HG02852 (cell line): ENCODE results near the gene PEMT.
"Not testable (repeated sequence)": the region's sequence is repeated elsewhere in the genome, so short reads cannot be mapped to it uniquely, and the experiment has no call there.

Experiments
- ATAC-seq: cut with Tn5 transposase; IDR thresholded peaks from one replicate; pipeline ENCODE4 v1.9.1; 2021; ENCODE audit warnings: mild to moderate bottlenecking, moderate library complexity; ENCODE audit not compliant: unreplicated experiment

The PEMT gene

DNA sequence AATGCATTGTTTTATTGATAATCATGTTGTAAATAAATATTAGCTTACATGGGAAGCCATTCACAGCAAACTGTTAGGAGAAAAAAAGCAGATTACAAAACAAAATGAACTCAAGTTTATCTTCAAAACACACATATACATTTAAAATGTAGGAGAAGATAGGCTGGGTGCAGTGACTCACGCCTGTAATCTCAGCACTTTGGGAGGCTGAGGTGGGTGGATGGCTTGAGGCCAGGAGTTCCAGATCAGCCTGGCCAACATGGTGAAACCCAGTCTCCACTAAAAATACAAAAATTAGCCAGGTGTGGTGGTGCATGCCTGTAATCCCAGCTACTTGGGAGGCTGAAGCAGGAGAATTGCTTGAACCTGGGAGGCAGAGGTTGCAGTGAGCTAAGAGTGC, 125.6 kb downstream of the PEMT start:
- ATAC-seq = not testable (repeated sequence)

DNA sequence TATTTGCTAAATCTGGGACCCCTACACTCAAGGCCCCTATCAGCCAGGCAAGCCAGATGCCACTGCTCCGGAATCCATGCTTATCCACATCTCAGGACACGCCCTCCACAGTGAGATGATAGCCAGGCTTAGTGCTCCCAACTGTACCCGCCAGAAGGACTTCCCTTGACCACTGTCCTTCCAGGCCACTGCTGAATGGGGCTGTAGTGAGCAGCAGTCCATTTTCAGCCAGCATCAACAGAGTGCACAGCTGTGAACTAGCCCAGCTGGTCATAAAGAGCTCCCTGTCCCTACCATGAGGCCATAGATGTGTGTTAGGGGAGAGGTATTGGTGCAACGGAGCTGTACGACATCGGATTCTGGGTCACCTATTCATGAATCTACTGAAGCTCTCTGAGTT, 127.7 kb downstream of the PEMT start:
- ATAC-seq = no peak

- no peak for ATAC-seq
Observed at GRCh38 chr17:17462048-17462824, 129.3 kb downstream of the PEMT start.

DNA sequence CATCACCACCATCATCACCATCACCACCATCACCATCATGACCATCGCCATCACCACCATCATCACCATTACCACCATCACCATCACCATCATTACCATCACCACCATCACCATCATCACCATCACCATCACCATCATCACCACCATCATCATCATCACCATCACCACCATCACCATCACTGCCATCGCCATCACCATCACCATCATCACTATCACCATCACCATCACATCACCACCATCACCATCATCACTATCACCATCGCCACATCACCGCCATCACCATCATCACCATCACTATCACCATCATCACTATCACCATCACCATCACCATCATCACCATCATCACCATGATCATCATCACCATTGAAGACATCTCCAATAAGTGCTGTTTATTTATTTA, 131.5 kb downstream of the PEMT start:
- ATAC-seq = no peak

- no peak for ATAC-seq
Observed at GRCh38 chr17:17457680-17458079, 133.8 kb downstream of the PEMT start.

DNA sequence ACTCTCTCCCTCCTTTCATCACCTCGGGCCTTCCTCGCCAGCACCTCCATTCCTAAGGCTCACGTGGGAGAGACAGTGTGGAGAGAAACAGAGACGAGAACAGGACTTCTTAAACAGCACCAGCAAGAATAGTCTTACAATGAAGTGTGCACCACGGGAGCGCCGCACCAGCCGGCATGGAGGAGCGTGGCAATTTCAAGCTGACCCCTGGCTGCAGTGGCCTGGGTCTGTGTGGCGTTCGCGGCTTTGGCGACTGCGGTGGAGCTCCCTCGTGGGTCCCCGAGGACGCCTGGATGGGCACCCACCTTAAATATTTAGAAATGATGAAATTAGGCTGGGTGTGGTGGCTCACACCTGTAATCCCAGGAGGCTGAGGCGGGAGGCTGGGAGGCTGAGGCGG, 135.3 kb downstream of the PEMT start:
- no peak for ATAC-seq
